Mammary epithelial cell (primary cell): ENCODE measurements around the gene SLC16A5.

Source experiments
- EZH2 ChIP-seq: IDR thresholded peaks from 2 replicates; pipeline ENCODE4 v1.6.1; 2012; ENCODE audit warnings: low read length, inconsistent platforms, borderline replicate concordance
- TF ChIP-seq, protein P1 (sequence below), 2 donors: IDR thresholded peaks in 1 of 2; conservative IDR thresholded peaks in 1 of 2; 2 replicates each; pipeline ENCODE4 v1.5.1; 2011 to 2012; ENCODE audit warnings: inconsistent platforms in 2 of 2, low read length in 2 of 2, mild to moderate bottlenecking in 2 of 2, control low read depth in 1 of 2, low read depth in 1 of 2; ENCODE audit not compliant: insufficient read depth in 1 of 2; ENCODE audit errors: extremely low read depth in 1 of 2

DNA sequence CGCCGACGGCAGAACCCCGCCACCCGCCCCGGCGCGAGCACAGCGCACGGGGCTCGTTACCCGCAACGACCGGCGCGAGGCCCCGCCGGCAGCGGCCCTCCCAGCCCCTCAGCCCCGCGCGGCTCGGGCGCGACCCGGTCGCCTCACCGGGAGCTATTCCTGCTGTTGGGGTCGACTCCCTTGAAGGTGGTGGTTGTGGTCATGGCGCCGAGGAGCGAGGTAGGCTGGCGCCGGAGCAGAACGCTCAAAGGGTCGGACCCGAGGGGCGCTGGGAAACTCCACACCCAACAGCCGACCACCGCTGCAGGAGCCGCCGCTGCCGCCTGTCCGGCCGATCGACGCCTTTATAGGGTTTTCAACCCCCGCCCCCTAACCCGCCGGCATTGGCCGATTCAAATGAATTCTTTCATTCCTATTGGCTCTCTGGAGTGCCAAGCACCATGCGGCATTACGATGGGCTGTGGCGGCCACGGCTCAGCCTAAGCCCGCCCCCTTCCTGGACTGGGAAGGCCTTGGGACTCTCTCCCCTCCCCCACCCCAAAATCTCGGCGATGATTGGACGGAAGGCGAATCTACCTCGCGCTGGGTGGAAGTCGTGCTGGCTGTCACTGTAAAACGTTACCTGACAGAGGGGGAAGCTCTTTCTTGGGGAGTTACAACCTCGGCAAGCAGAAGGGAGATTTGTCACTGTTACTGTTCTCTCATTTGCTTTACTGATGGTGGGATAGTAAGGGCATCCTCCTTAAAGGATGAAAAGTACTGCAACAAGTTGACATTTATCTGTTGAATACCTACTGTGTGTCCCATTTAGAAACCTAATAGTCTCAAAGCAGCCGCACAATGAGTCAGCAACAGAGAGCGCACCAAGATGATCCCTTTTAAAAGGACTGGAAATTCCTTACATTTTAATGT lies 66.7 kb downstream of the SLC16A5 start, which contains the start of gene JPT1:
- TF ChIP-seq, protein P1, sequence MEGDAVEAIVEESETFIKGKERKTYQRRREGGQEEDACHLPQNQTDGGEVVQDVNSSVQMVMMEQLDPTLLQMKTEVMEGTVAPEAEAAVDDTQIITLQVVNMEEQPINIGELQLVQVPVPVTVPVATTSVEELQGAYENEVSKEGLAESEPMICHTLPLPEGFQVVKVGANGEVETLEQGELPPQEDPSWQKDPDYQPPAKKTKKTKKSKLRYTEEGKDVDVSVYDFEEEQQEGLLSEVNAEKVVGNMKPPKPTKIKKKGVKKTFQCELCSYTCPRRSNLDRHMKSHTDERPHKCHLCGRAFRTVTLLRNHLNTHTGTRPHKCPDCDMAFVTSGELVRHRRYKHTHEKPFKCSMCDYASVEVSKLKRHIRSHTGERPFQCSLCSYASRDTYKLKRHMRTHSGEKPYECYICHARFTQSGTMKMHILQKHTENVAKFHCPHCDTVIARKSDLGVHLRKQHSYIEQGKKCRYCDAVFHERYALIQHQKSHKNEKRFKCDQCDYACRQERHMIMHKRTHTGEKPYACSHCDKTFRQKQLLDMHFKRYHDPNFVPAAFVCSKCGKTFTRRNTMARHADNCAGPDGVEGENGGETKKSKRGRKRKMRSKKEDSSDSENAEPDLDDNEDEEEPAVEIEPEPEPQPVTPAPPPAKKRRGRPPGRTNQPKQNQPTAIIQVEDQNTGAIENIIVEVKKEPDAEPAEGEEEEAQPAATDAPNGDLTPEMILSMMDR (conservative IDR thresholded peaks at IDR 0.05 in 1 of 2, IDR thresholded peaks at IDR 0.05 in 1 of 2; ENCODE audit: extremely low read depth in 1 of 2, insufficient read depth in 1 of 2, low read depth in 1 of 2, low read length in 2 of 2): no peak
- TF ChIP-seq EZH2: no peak
